Activated CD4-positive, alpha-beta memory T cell treated with anti-CD3 and anti-CD28 coated beads, Interleukin-2, amount 10 ng/mL, durations not matched to agents 7 days and 5 days (primary cell): ENCODE results near the gene MPO. TPM values are rescaled to one million over a fixed set of nuclear protein-coding genes. Genes with fewer than 3 reads are reported as not detected.

ENCODE experiments used
- CTCF ChIA-PET: fragments of 350-600 bp; sonication (Branson Sonifier 250); formaldehyde crosslinking; loops from one replicate; lab custom pipeline; 2021; ENCODE audit warnings: antibody characterized with exemption, inconsistent platforms; lab: Charles Lee
- POLR2A ChIA-PET: fragments of 350-600 bp; sonication (Branson Sonifier 250); formaldehyde crosslinking; loops from one replicate; lab custom pipeline; 2021; ENCODE audit warnings: antibody characterized with exemption; lab: Charles Lee
- DNase-seq: peaks from one replicate; pipeline ENCODE4 v3.0.0-alpha.2; 2020
- H3K27ac Mint-ChIP-seq: one replicate; pipeline ENCODE4 v1.8.0; 2021; ENCODE audit warnings: mild to moderate bottlenecking, mixed read lengths
- H3K27me3 Mint-ChIP-seq: one replicate; pipeline ENCODE4 v1.8.0; 2021; ENCODE audit warnings: mixed read lengths
- H3K36me3 Mint-ChIP-seq: one replicate; pipeline ENCODE4 v1.8.0; 2021; ENCODE audit warnings: low read depth, mixed read lengths
- H3K4me1 Mint-ChIP-seq: one replicate; pipeline ENCODE4 v1.8.0; 2021; ENCODE audit warnings: mixed read lengths
- H3K4me3 Mint-ChIP-seq: one replicate; pipeline ENCODE4 v1.8.0; 2021; ENCODE audit warnings: mild to moderate bottlenecking, mixed read lengths
- H3K9me3 Mint-ChIP-seq: one replicate; pipeline ENCODE4 v1.8.0; 2021; ENCODE audit warnings: mixed read lengths
- total RNA-seq, 2 experiments: library from RNA; stranded (reverse); gene quantifications; one replicate each; pipeline ENCODE4 v1.2.3, GENCODE V29; 2021

MPO gene
- under 1 TPM; 0.08 to 0.38 TPM for total RNA-seq

GRCh38 chr17:58280480-58281217 lies at the start of gene MPO:
Gene MPO, minus strand, starts transcription at chr17:58280935. Its CDS starts 177 bp downstream, at chr17:58280758.
- no peak within 1 kb of the TSS for H3K27ac Mint-ChIP-seq
- peaks cover 22% of the 10 kb centered on the region for H3K27me3 Mint-ChIP-seq
- ChIA-PET CTCF (interaction anchor here (0.7 to 0.8 kb wide), 3 partner anchors 18 to 137 kb away, joined by 3 to 5 read pairs (median 4); partner anchors contain the start of gene RNF43), POLR2A (interaction anchor here (1.2 kb wide), 2 partner anchors 42 to 351 kb away, joined by 3 read pairs; no protein-coding TSS in a partner anchor)
- H3K9me3 Mint-ChIP-seq, result no peaks in the 10 kb centered on the region
- no peak within 1 kb of the TSS for H3K4me3 Mint-ChIP-seq
- no peak for DNase-seq
- H3K4me1 Mint-ChIP-seq, result peaks cover 5% of the 10 kb centered on the region
- no peaks in the 10 kb centered on the region for H3K36me3 Mint-ChIP-seq

GRCh38 chr17:58329810-58330537 lies 49.2 kb upstream of the MPO start:
- Mint-ChIP-seq H3K4me1 (peaks cover 40% of the 10 kb centered on the region), H3K27ac (peak overlapping the region; percentile 99), H3K27me3 (peaks cover 2% of the 10 kb centered on the region), H3K4me3 (peak overlapping the region; percentile 98), H3K36me3 (peaks cover 66% of the 10 kb centered on the region), H3K9me3 (no peaks in the 10 kb centered on the region)
- DNase-seq, result peak; percentile 65
- ChIA-PET CTCF (interaction anchor here (1.0 kb wide), 1 partner anchor 12 kb away, joined by 3 read pairs; no protein-coding TSS in a partner anchor), POLR2A (interaction anchor here (0.6 to 22.3 kb wide), 6 partner anchors 12 to 158 kb away, joined by 3 to 1460 read pairs (median 444); partner anchors contain the start of genes HSF5, RNF43, SUPT4H1 and TSPOAP1)

DNA sequence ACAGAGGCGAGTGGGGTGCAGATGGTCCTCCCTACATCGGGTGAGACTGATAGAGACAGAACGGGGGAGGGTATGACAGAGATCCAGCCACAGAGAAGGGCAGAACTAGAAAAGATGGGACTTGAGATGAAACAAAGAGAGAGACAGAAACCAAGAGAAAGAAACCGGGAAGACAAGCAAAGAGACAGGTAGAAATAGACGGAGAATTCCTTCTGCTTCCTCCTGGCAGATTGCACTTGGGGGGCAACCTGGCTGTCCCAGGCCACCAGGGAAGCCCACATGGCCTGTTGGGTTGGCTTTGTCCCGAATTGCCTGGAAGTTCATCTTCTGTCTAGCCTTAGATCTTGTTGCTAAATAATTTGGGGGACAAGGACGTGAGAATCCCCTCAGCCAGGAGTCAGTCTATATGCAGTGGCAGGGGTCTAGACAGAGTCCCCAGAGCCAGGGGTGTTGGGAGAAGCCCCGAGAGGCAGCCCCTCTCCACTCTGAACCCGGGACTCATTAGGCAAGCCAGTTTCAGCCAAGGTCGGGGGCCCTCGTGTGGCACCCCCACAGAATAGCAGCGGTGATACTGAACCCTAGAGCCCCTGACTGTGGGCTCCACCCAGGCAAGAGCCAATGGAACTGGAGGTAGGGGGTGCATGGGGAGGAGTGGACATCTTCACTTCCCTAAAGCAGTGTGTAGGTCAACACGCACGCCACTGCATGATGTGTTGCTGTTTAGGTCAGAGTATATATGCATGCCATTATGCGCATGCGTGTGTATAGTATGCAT lies 48.5 kb upstream of the MPO start:
- DNase-seq, result peak; percentile 85
- H3K36me3 Mint-ChIP-seq, result peaks cover 59% of the 10 kb centered on the region
- H3K9me3 Mint-ChIP-seq, result no peaks in the 10 kb centered on the region
- H3K4me3 Mint-ChIP-seq, result peak overlapping the region; percentile 98
- H3K27ac Mint-ChIP-seq, result peak overlapping the region; percentile 99
- H3K27me3 Mint-ChIP-seq, result peaks cover 2% of the 10 kb centered on the region
- CTCF ChIA-PET, result interaction anchor here (2.2 to 2.4 kb wide), 2 partner anchors 16 to 22 kb away, joined by 18 to 28 read pairs; partner anchors contain the start of gene SUPT4H1
- H3K4me1 Mint-ChIP-seq, result peaks cover 37% of the 10 kb centered on the region
- POLR2A ChIA-PET, result interaction anchor here (4.2 to 22.3 kb wide), 5 partner anchors 10 to 89 kb away, joined by 22 to 1460 read pairs (median 882); partner anchors contain the start of genes RNF43 and SUPT4H1

- peaks cover 2% of the 10 kb centered on the region for H3K27me3 Mint-ChIP-seq
- peak; percentile 84 for DNase-seq
- peak within 1 kb of the TSS; percentile 98 for H3K4me3 Mint-ChIP-seq
- no peaks in the 10 kb centered on the region for H3K9me3 Mint-ChIP-seq
- peaks cover 37% of the 10 kb centered on the region for H3K4me1 Mint-ChIP-seq
- H3K27ac Mint-ChIP-seq, result peak within 1 kb of the TSS; percentile 99
- ChIA-PET CTCF (interaction anchor here (0.6 to 3.5 kb wide), 6 partner anchors 11 to 159 kb away, joined by 3 to 41 read pairs (median 23); partner anchors contain the start of genes HSF5, RNF43 and SUPT4H1), POLR2A (interaction anchor here (0.8 to 22.3 kb wide), 14 partner anchors 11 to 304 kb away, joined by 3 to 1460 read pairs (median 4); partner anchors contain the start of genes HSF5, MKS1, RNF43 and SUPT4H1)
- peaks cover 63% of the 10 kb centered on the region for H3K36me3 Mint-ChIP-seq
Observed at GRCh38 chr17:58328195-58329034, 47.7 kb upstream of the MPO start, which contains the start of gene TSPOAP1. Gene TSPOAP1, minus strand, starts transcription at chr17:58328795. Its CDS starts 875 bp downstream, at chr17:58327920.

DNA sequence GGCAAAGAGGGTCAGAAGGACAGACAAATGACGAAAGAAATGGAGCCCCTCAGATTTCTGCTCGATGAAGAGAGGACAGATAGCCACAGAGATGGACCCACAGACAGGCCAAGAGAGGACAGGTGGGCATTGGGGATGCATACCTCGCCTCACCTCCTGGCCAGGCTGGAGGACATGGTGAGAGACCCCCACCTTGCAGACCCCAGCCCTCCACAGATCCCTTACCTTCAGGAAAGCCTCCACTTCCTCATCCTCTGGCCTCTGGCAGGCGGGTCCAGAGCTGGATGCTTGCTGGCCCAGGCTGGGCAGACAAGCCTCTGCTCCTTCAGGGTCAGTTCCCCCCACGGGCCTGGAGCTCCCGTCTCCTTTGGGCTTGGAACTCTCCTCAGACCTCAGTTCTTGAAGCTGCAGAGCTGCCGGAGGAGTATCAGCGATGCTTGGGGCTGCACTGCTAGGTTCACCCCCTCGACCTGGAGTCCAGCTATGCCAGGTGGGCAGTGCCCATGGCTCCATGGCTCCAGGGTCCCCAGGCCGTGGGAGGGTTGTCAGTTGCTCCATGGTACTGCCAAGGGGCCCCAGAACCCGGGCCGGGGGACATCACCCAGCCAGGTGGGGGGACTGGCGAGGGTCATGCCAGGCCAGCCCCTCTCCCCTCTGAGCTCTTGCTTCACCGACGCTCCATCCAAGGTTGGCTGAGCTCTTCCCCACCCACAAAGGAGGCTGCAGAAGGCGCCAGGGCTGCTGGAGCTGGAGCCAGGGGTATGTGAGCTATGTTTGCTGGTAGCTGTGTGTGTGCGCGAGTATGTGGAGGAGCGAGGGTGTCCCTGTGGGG lies 46.8 kb upstream of the MPO start:
- Mint-ChIP-seq H3K9me3 (no peaks in the 10 kb centered on the region), H3K4me3 (peak overlapping the region; percentile 98), H3K27me3 (peaks cover 2% of the 10 kb centered on the region), H3K4me1 (peaks cover 37% of the 10 kb centered on the region), H3K36me3 (peaks cover 61% of the 10 kb centered on the region), H3K27ac (peak overlapping the region; percentile 99)
- DNase-seq, result peak; percentile 50
- POLR2A ChIA-PET, result interaction anchor here (0.6 to 22.3 kb wide), 15 partner anchors 12 to 1290 kb away, joined by 3 to 1460 read pairs (median 4); partner anchors contain the start of genes HSF5, MKS1, RNF43 and SUPT4H1
- CTCF ChIA-PET, result interaction anchor here (0.6 to 3.5 kb wide), 6 partner anchors 10 to 160 kb away, joined by 3 to 41 read pairs (median 23); partner anchors contain the start of genes HSF5, RNF43 and SUPT4H1

DNA sequence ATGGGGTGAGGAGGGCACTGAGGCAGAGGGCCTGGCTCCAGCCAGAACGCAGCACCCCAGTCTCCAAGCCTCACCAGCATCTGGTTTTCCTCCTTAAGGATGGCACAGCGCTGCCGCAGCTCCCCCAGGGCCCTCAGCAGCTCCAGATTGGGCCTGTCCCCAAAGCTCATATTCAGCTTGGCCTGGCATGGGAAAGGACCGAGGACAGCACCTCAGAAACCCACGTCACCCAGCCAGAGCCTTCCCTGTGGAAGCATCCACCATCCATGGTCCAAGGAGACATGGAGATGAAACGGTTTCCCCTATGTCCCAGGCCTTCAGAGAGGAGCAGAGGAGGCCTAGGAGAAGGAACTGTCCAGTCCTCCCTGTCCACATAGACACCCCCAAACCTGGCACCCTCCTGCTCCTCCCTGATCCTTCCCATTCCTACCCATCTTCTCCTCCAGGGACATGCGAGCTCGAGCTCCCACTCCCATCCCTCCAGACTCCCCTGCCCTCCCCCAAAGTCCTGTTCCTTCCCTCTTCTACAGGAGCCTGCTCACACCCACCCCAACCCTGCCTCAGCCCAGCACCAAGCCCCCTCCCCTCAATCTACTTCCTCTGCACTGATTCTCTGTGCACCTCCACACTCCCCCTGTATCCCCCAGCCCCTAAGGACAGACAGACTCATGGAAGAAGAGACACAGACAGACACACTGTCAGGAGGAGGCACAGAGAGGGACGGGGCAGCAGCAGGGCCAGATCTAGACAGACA lies 46.1 kb upstream of the MPO start:
- ChIA-PET CTCF (interaction anchor here (1.7 to 3.5 kb wide), 5 partner anchors 9 to 25 kb away, joined by 11 to 41 read pairs (median 28); partner anchors contain the start of gene SUPT4H1), POLR2A (interaction anchor here (0.6 to 22.3 kb wide), 12 partner anchors 12 to 1291 kb away, joined by 3 to 1460 read pairs (median 4); partner anchors contain the start of genes HSF5, RNF43 and SUPT4H1)
- H3K27me3 Mint-ChIP-seq, result no peaks in the 10 kb centered on the region
- H3K36me3 Mint-ChIP-seq, result peaks cover 59% of the 10 kb centered on the region
- peak overlapping the region; percentile 99 for H3K27ac Mint-ChIP-seq
- H3K4me3 Mint-ChIP-seq, result peak overlapping the region; percentile 56
- H3K4me1 Mint-ChIP-seq, result peaks cover 34% of the 10 kb centered on the region
- no peaks in the 10 kb centered on the region for H3K9me3 Mint-ChIP-seq
- no peak for DNase-seq

- Mint-ChIP-seq H3K4me3 (peak overlapping the region; percentile 9), H3K27me3 (no peaks in the 10 kb centered on the region), H3K36me3 (peaks cover 56% of the 10 kb centered on the region), H3K4me1 (peaks cover 34% of the 10 kb centered on the region), H3K27ac (peak overlapping the region; percentile 31), H3K9me3 (no peaks in the 10 kb centered on the region)
- CTCF ChIA-PET, result interaction anchor here (0.6 to 3.5 kb wide), 5 partner anchors 8 to 124 kb away, joined by 3 to 41 read pairs (median 11); no protein-coding TSS in a partner anchor
- DNase-seq, result peak; percentile 39
- POLR2A ChIA-PET, result interaction anchor here (1.1 to 22.3 kb wide), 9 partner anchors 13 to 191 kb away, joined by 3 to 1460 read pairs (median 8); partner anchors contain the start of genes RNF43 and SUPT4H1
Observed at GRCh38 chr17:58325976-58326468, 45.3 kb upstream of the MPO start.

- no peaks in the 10 kb centered on the region for H3K27me3 Mint-ChIP-seq
- peaks cover 32% of the 10 kb centered on the region for H3K4me1 Mint-ChIP-seq
- H3K4me3 Mint-ChIP-seq, result no peak overlapping the region
- peaks cover 52% of the 10 kb centered on the region for H3K36me3 Mint-ChIP-seq
- ChIA-PET POLR2A (interaction anchor here (1.1 to 22.3 kb wide), 9 partner anchors 12 to 191 kb away, joined by 3 to 1460 read pairs (median 8); partner anchors contain the start of genes RNF43 and SUPT4H1), CTCF (interaction anchor here (0.6 to 3.5 kb wide), 5 partner anchors 8 to 125 kb away, joined by 3 to 41 read pairs (median 11); no protein-coding TSS in a partner anchor)
- no peaks in the 10 kb centered on the region for H3K9me3 Mint-ChIP-seq
- no peak for DNase-seq
- peak overlapping the region; percentile 26 for H3K27ac Mint-ChIP-seq
Observed at GRCh38 chr17:58325289-58325726, 44.6 kb upstream of the MPO start.
